ENCODE measurements around the gene LIN9.

LIN9 gene

GRCh38 chr1:226351709-226352108, 42.7 kb upstream of the LIN9 start:
- no peaks in the 10 kb centered on the region for H3K36me3 ChIP-seq (ENCODE audit: control insufficient read depth, insufficient read depth, low read length)
- no peak overlapping the region for H3K4me3 ChIP-seq (replicated peaks; ENCODE audit: low read depth, low read length)
- H3K27me3 ChIP-seq (replicated peaks; ENCODE audit: control insufficient read depth, insufficient read depth, low read length): no peaks in the 10 kb centered on the region
- no peak for DNase-seq (ENCODE audit: extremely low read depth, insufficient read length)
- TF ChIP-seq CTCF (IDR thresholded peaks at IDR 0.05; ENCODE audit: insufficient read depth, low read length, poor library complexity, severe bottlenecking): no peak

GRCh38 chr1:226350519-226350865, 41.5 kb upstream of the LIN9 start:
- Histone ChIP-seq H3K36me3 (ENCODE audit: control insufficient read depth, insufficient read depth, low read length) (no peaks in the 10 kb centered on the region), H3K27me3 (replicated peaks; ENCODE audit: control insufficient read depth, insufficient read depth, low read length) (no peaks in the 10 kb centered on the region), H3K4me3 (replicated peaks; ENCODE audit: low read depth, low read length) (no peak overlapping the region)
- no peak for TF ChIP-seq CTCF (IDR thresholded peaks at IDR 0.05; ENCODE audit: insufficient read depth, low read length, poor library complexity, severe bottlenecking)
- peak; percentile 55 for DNase-seq (ENCODE audit: extremely low read depth, insufficient read length)

GRCh38 chr1:226349801-226350518, 41.0 kb upstream of the LIN9 start:
- no peak for TF ChIP-seq CTCF (IDR thresholded peaks at IDR 0.05; ENCODE audit: insufficient read depth, low read length, poor library complexity, severe bottlenecking)
- Histone ChIP-seq H3K4me3 (replicated peaks; ENCODE audit: low read depth, low read length) (no peak overlapping the region), H3K27me3 (replicated peaks; ENCODE audit: control insufficient read depth, insufficient read depth, low read length) (no peaks in the 10 kb centered on the region), H3K36me3 (ENCODE audit: control insufficient read depth, insufficient read depth, low read length) (no peaks in the 10 kb centered on the region)
- peak; percentile 80 for DNase-seq (ENCODE audit: extremely low read depth, insufficient read length)

GRCh38 chr1:226349081-226349480, 40.1 kb upstream of the LIN9 start:
- Histone ChIP-seq H3K27me3 (replicated peaks; ENCODE audit: control insufficient read depth, insufficient read depth, low read length) (no peaks in the 10 kb centered on the region), H3K36me3 (ENCODE audit: control insufficient read depth, insufficient read depth, low read length) (no peaks in the 10 kb centered on the region), H3K4me3 (replicated peaks; ENCODE audit: low read depth, low read length) (no peak overlapping the region)
- no peak for TF ChIP-seq CTCF (IDR thresholded peaks at IDR 0.05; ENCODE audit: insufficient read depth, low read length, poor library complexity, severe bottlenecking)
- DNase-seq (ENCODE audit: extremely low read depth, insufficient read length): peak; percentile 56

GRCh38 chr1:226344441-226345259, 35.7 kb upstream of the LIN9 start:
- DNase-seq (ENCODE audit: extremely low read depth, insufficient read length): no peak
- no peak for TF ChIP-seq CTCF (IDR thresholded peaks at IDR 0.05; ENCODE audit: insufficient read depth, low read length, poor library complexity, severe bottlenecking)
- Histone ChIP-seq H3K4me3 (replicated peaks; ENCODE audit: low read depth, low read length) (no peak overlapping the region), H3K36me3 (ENCODE audit: control insufficient read depth, insufficient read depth, low read length) (no peaks in the 10 kb centered on the region), H3K27me3 (replicated peaks; ENCODE audit: control insufficient read depth, insufficient read depth, low read length) (no peaks in the 10 kb centered on the region)

Measured in GM06990 (cell line).